PFSK-1 (cell line): Measurements from ENCODE around the gene IRF2.

Experiments used
- POLR2AphosphoS5 ChIP-seq: IDR thresholded peaks from 2 replicates; pipeline ENCODE4 v1.6.1; 2012; ENCODE audit warnings: low read depth, mild to moderate bottlenecking, control low read depth, low read length, moderate library complexity
- REST ChIP-seq, 2 experiments: IDR thresholded peaks; 2 replicates each; pipeline versions ENCODE4 v1.6.1 to v1.8.0; 2011 to 2012; ENCODE audit warnings: low read depth in 2 of 2, low read length in 2 of 2, control low read depth in 1 of 2, inconsistent platforms in 1 of 2, mild to moderate bottlenecking in 1 of 2, moderate library complexity in 1 of 2; ENCODE audit not compliant: insufficient read depth in 1 of 2
- TAF1 ChIP-seq: IDR thresholded peaks from 2 replicates; pipeline ENCODE4 v1.6.1; 2012; ENCODE audit warnings: low read length, control low read depth, borderline replicate concordance; ENCODE audit not compliant: insufficient read depth

DNA sequence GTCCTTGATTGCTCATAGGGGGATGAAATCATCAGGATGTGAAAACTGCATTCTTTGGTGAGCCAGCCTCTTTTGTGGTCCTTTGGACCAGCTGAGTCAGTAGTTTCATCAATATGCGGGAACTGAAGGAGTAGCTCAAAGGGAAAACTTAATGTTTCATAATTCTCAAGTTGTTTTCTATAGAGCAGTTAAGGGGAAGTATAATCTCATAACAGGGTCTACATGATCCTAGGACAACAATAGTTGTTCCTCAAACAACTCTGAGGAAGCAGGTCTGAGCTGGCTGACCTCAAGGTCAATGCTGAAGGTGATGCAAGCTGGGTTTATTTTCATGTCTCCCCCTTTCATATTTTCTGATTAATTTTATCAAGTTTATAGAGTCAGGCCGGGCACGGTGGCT lies 36.1 kb upstream of the IRF2 start:
- no peak for TF ChIP-seq POLR2AphosphoS5
- no peak for TF ChIP-seq TAF1
- no peak for TF ChIP-seq REST (IDR thresholded peaks at IDR 0.05; ENCODE audit: insufficient read depth in 1 of 2, low read depth in 2 of 2, low read length in 2 of 2)
